C4-2B (cell line): ENCODE results near the gene ZNF133.

ENCODE experiments used
- CTCF ChIP-seq: fragments of 450-650 bp; conservative IDR thresholded peaks from 2 replicates; pipeline ENCODE4 v1.5.1; 2017; ENCODE audit warnings: mild to moderate bottlenecking
- ZFX ChIP-seq: fragments of 450-650 bp; IDR thresholded peaks from 2 replicates; pipeline ENCODE4 v1.6.1; 2017

DNA sequence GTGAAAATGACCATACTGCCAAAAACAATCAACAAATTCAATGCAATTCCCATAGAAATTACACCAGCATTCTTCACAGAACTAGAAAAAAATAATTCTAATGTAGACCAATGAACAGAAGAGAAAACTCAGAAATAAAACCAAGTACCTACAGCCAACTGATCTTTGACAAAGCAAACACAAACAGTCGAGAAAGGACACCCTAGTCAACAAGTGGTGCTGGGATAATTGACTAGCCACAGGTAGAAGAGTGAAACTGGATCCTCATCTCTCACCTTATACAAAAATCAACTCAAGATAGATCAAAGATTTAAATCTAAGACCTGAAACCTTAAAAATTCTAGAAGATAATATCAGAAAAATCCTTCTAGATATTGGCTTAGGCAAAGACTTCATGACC is 44.5 kb upstream of the ZNF133 start:
- no peak for TF ChIP-seq CTCF
- TF ChIP-seq ZFX = no peak
